ENCODE data around the gene ABCG5.

The ABCG5 gene

GRCh38 chr2:43838560-43839267, at the start of gene ABCG5, which contains the start of gene ABCG8:
TSS of gene ABCG5 (minus strand) at chr2:43838839. CDS start at chr2:43838679, 160 bp downstream.
TSS of gene ABCG8 (plus strand) at chr2:43838971. CDS start at chr2:43839054, 83 bp downstream.
- DNase-seq = no peak

GRCh38 chr2:43887176-43887575, 48.5 kb upstream of the ABCG5 start:
- no peak for DNase-seq

- DNase-seq = no peak
These were observed 46.5 kb upstream of the ABCG5 start for GRCh38 chr2:43885132-43885632.

GRCh38 chr2:43884689-43885088, 46.0 kb upstream of the ABCG5 start:
- DNase-seq = no peak

GRCh38 chr2:43882312-43882711, 43.7 kb upstream of the ABCG5 start:
- no peak for DNase-seq

GRCh38 chr2:43880952-43881351, 42.3 kb upstream of the ABCG5 start:
- no peak for DNase-seq

- DNase-seq = no peak
These were observed 41.8 kb upstream of the ABCG5 start for GRCh38 chr2:43880471-43880870.

- DNase-seq = no peak
These were observed 40.6 kb upstream of the ABCG5 start for GRCh38 chr2:43879261-43879660.

GRCh38 chr2:43877782-43878464, 39.3 kb upstream of the ABCG5 start:
- DNase-seq = peak in 3 of 4 experiments; percentile 14 to 36 (median 36)

- DNase-seq = no peak
These were observed 36.3 kb upstream of the ABCG5 start for GRCh38 chr2:43874776-43875451.

GRCh38 chr2:43872151-43872550, 33.5 kb upstream of the ABCG5 start:
- DNase-seq = no peak

GRCh38 chr2:43855292-43855691, 16.7 kb upstream of the ABCG5 start:
- DNase-seq = no peak

GRCh38 chr2:43854671-43855070, 16.0 kb upstream of the ABCG5 start:
- DNase-seq = no peak

GRCh38 chr2:43853141-43854081, 14.8 kb upstream of the ABCG5 start:
- DNase-seq = no peak

- DNase-seq = no peak
These were observed 13.6 kb upstream of the ABCG5 start for GRCh38 chr2:43852196-43852730.

GRCh38 chr2:43851011-43851980, 12.7 kb upstream of the ABCG5 start:
- no peak for DNase-seq

- no peak for DNase-seq
These were observed 9.6 kb upstream of the ABCG5 start for GRCh38 chr2:43848214-43848613.

GRCh38 chr2:43846140-43846793, 7.6 kb upstream of the ABCG5 start:
- DNase-seq = no peak

GRCh38 chr2:43845181-43845580, 6.5 kb upstream of the ABCG5 start:
- DNase-seq = no peak

- no peak for DNase-seq
These were observed 4.2 kb upstream of the ABCG5 start for GRCh38 chr2:43842866-43843226.

Measured in activated CD4-positive, CD25-positive, alpha-beta regulatory T cell (primary cell).